CD4-positive, alpha-beta T cell treated with Interferon gamma for 1 hour (primary cell): Measurements from ENCODE around the gene DISC1.

Source experiments
- DNase-seq: peaks from one replicate; pipeline ENCODE4 v3.0.0-alpha.2; 2020

Gene DISC1

GRCh38 chr1:232077809-232078208 is 451.2 kb downstream of the DISC1 start:
- DNase-seq, result no peak

GRCh38 chr1:232084584-232085223 is 458.1 kb downstream of the DISC1 start:
- no peak for DNase-seq

GRCh38 chr1:232090816-232091215 is 464.2 kb downstream of the DISC1 start:
- DNase-seq, result no peak
